Measurements from ENCODE around the gene SH2B2.

DNA sequence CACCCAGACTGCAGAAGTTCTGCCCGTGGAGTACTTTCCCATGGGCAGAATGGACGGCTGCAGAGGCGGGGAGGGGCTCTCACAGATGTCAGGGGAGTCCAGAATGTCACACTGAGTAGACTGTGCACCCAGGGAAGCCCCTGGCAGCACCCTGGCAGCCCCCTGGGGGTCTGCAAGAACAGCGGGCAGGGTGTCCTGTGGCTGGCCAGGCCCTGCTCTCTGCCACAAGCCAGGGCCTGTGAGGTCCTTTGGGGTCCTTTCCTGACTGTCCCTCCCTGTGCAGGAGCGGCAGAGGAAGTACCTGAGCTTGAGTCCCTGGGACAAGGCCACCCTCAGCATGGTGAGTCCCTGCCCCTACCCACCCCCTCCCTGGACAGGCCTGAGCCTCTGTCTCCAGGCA lies 6.1 kb upstream of the SH2B2 start:
- no peak for TF ChIP-seq POLR2AphosphoS5 (IDR thresholded peaks at IDR 0.05; ENCODE audit: insufficient read depth in 1 of 2, low read depth in 1 of 2)
- TF ChIP-seq, protein P1, sequence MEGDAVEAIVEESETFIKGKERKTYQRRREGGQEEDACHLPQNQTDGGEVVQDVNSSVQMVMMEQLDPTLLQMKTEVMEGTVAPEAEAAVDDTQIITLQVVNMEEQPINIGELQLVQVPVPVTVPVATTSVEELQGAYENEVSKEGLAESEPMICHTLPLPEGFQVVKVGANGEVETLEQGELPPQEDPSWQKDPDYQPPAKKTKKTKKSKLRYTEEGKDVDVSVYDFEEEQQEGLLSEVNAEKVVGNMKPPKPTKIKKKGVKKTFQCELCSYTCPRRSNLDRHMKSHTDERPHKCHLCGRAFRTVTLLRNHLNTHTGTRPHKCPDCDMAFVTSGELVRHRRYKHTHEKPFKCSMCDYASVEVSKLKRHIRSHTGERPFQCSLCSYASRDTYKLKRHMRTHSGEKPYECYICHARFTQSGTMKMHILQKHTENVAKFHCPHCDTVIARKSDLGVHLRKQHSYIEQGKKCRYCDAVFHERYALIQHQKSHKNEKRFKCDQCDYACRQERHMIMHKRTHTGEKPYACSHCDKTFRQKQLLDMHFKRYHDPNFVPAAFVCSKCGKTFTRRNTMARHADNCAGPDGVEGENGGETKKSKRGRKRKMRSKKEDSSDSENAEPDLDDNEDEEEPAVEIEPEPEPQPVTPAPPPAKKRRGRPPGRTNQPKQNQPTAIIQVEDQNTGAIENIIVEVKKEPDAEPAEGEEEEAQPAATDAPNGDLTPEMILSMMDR (IDR thresholded peaks at IDR 0.05) = no peak
- TF ChIP-seq POLR2A (IDR thresholded peaks at IDR 0.05) = no peak
